ENCODE results near the gene RAMP2. TPM values are rescaled to one million over a fixed set of nuclear protein-coding genes. Genes with fewer than 3 reads are reported as not detected.

RAMP2 gene
- total RNA-seq, 1 experiment from 2014 or later: not detected

Other genes starting within 250 kb of the RAMP2 start
- gene NAGLU, start 225.0 kb upstream of the RAMP2 start, total RNA-seq (2022): 21.0 and 29.5 TPM in 2 replicates
- 13.0 and 18.1 TPM in 2 replicates for gene HSD17B1, start 208.3 kb upstream of the RAMP2 start, total RNA-seq (2022)
- gene COASY, start 199.1 kb upstream of the RAMP2 start, total RNA-seq (2022): 82.6 and 89.2 TPM in 2 replicates
- gene MLX, start 194.1 kb upstream of the RAMP2 start, total RNA-seq (2022): 37.3 and 39.6 TPM in 2 replicates
- 10.3 and 12.0 TPM in 2 replicates for gene PSMC3IP, start 183.5 kb upstream of the RAMP2 start, total RNA-seq (2022)
- 45.2 and 46.0 TPM in 2 replicates for gene RETREG3, start 151.9 kb upstream of the RAMP2 start, total RNA-seq (2022)
- 57.8 and 60.2 TPM in 2 replicates for gene TUBG1, start 151.5 kb upstream of the RAMP2 start, total RNA-seq (2022)
- 21.3 and 23.4 TPM in 2 replicates for gene TUBG2, start 101.9 kb upstream of the RAMP2 start, total RNA-seq (2022)
- gene PLEKHH3, start 84.2 kb upstream of the RAMP2 start, total RNA-seq (2022): 12.5 and 12.9 TPM in 2 replicates
- gene CCR10, start 79.4 kb upstream of the RAMP2 start, total RNA-seq (2022): 0.21 and 0.22 TPM in 2 replicates
- 1.2 and 1.5 TPM in 2 replicates for gene CNTNAP1, start 78.7 kb upstream of the RAMP2 start, total RNA-seq (2022)
- 31.1 and 31.7 TPM in 2 replicates for gene EZH1, start 16.2 kb upstream of the RAMP2 start, total RNA-seq (2022)
- 84.3 and 96.0 TPM in 2 replicates for gene VPS25, start 12.2 kb downstream of the RAMP2 start, total RNA-seq (2022)
- 2.3 and 5.4 TPM in 2 replicates for gene WNK4, start 19.4 kb downstream of the RAMP2 start, total RNA-seq (2022)
- 41.0 and 52.7 TPM in 2 replicates for gene COA3, start 37.5 kb downstream of the RAMP2 start, total RNA-seq (2022)
- not detected in 2 replicates for gene CNTD1, start 37.6 kb downstream of the RAMP2 start, total RNA-seq (2022)
- 78.8 and 81.5 TPM in 2 replicates for gene BECN1, start 63.1 kb downstream of the RAMP2 start, total RNA-seq (2022)
- 220 and 232 TPM in 2 replicates for gene PSME3, start 72.2 kb downstream of the RAMP2 start, total RNA-seq (2022)
- gene AOC2, start 83.4 kb downstream of the RAMP2 start, total RNA-seq (2022): 2.6 and 2.9 TPM in 2 replicates
- gene AOC3, start 90.0 kb downstream of the RAMP2 start, total RNA-seq (2022): 0.44 and 0.71 TPM in 2 replicates
- not detected in 2 replicates for gene G6PC1, start 139.6 kb downstream of the RAMP2 start, total RNA-seq (2022)
- gene AARSD1, start 203.2 kb downstream of the RAMP2 start, total RNA-seq (2022): 48.9 and 79.9 TPM in 2 replicates
- gene PTGES3L, start 218.9 kb downstream of the RAMP2 start, total RNA-seq (2022): 0.83 and 0.96 TPM in 2 replicates
- gene RUNDC1, start 219.3 kb downstream of the RAMP2 start, total RNA-seq (2022): 13.4 and 14.2 TPM in 2 replicates
- gene RPL27, start 237.2 kb downstream of the RAMP2 start, total RNA-seq (2022): 970 and 1,226 TPM in 2 replicates
- 6.3 and 7.3 TPM in 2 replicates for gene IFI35, start 245.6 kb downstream of the RAMP2 start, total RNA-seq (2022)